HL-60 (cell line): ENCODE measurements around the gene LUZP4.

Experiments used
- CTCF ChIP-seq: IDR thresholded peaks from one replicate; pipeline ENCODE4 v1.5.1; 2011; ENCODE audit warnings: low read length, control low read depth, inconsistent platforms; ENCODE audit not compliant: insufficient read depth
- GABPA ChIP-seq: IDR thresholded peaks from 2 replicates; pipeline ENCODE4 v1.6.1; 2012; ENCODE audit warnings: low read depth
- POLR2AphosphoS5 ChIP-seq: IDR thresholded peaks from 2 replicates; pipeline ENCODE4 v1.6.1; 2012; ENCODE audit warnings: low read depth

GRCh38 chrX:115289465-115289864 is at the start of gene LUZP4:
- no peak for TF ChIP-seq CTCF
- no peak for TF ChIP-seq GABPA
- no peak for TF ChIP-seq POLR2AphosphoS5
